ENCODE measurements around the gene RHOT2.

- TF ChIP-seq EZH2 (IDR thresholded peaks at IDR 0.05) (no peak), EZH2phosphoT487 (IDR thresholded peaks at IDR 0.05) (no peak), CTCF (IDR thresholded peaks at IDR 0.05) (no peak)
These were observed 55.1 kb downstream of the RHOT2 start for GRCh38 chr16:722835-723633.

Data from neural progenitor cell (in vitro differentiated cells).